ENCODE measurements around the gene OR9I1. TPM values are rescaled to one million over a fixed set of nuclear protein-coding genes. Genes with fewer than 3 reads are reported as not detected.

The OR9I1 gene, protein sequence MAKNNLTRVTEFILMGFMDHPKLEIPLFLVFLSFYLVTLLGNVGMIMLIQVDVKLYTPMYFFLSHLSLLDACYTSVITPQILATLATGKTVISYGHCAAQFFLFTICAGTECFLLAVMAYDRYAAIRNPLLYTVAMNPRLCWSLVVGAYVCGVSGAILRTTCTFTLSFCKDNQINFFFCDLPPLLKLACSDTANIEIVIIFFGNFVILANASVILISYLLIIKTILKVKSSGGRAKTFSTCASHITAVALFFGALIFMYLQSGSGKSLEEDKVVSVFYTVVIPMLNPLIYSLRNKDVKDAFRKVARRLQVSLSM
- not detected in 2 replicates for total RNA-seq

DNA sequence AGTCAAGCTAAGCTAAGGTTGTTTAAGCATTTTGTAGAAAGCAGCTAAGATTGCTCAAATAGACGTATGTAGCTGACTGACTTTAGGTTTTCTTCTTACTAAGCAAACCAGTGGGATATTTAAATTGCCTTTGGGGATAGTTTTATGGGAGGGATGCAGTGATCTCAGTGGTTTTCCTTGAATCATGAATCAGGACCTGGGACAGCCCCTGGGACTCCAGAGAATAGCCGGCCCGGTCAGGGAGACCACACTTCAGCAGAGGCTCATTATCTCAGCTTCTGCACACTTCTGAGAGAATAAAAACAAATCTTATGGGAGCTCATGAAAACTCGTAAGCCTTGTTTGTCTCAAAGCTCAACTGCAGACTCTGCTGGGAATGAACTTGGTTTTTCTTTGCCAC lies at the start of gene OR9I1:
OR9I1 (minus strand) TSS at position 62 of the 400 bp plus-strand sequence. CDS start 6,086 bp downstream, outside the sequence.

Other genes starting within 250 kb of the OR9I1 start
- gene OR9Q1, start 101.6 kb downstream of the OR9I1 start, total RNA-seq: not detected in 2 replicates
- not detected in 2 replicates for gene OR6Q1, start 94.6 kb downstream of the OR9I1 start, total RNA-seq
- not detected in 2 replicates for gene OR9Q2, start 63.5 kb upstream of the OR9I1 start, total RNA-seq
- not detected in 2 replicates for gene OR1S2, start 78.6 kb upstream of the OR9I1 start, total RNA-seq
- gene OR1S1, start 87.2 kb upstream of the OR9I1 start, total RNA-seq: not detected in 2 replicates
- not detected in 2 replicates for gene OR10Q1, start 103.4 kb upstream of the OR9I1 start, total RNA-seq
- gene OR10W1, start 142.7 kb upstream of the OR9I1 start, total RNA-seq: not detected in 2 replicates
- not detected in 2 replicates for gene OR5B17, start 233.5 kb upstream of the OR9I1 start, total RNA-seq